ENCODE results near the gene FGGY. TPM values are rescaled to one million over a fixed set of nuclear protein-coding genes. Genes with fewer than 3 reads are reported as not detected.

FGGY gene
- total RNA-seq, 1 experiment from 2014 or later, result 12.0 TPM

DNA sequence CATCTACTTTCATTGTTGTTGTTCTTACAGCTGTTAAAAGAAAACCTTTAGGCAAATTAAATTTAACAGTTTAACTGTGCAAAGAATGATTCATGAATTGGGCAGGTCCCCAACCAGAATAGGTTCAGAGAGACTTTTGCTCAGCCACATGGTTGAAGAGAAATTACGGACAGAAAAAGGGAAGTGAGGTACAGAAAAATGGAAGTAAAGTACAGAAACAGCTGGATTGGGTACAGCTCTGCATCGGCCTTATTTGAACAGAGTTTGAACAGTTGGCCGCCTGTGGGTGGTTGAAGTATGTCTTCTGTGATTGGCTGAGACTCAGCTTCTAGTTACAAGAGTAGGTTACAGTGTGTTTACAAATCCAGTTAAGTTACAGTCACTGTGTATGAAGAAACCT is 210.1 kb downstream of the FGGY start (continued):
- TF ChIP-seq NR2C2 (CRISPR knock-in tag; IDR thresholded peaks at IDR 0.05) (no peak), MYBL2 (CRISPR knock-in tag; IDR thresholded peaks at IDR 0.05) (no peak), TEAD1 (CRISPR knock-in tag; IDR thresholded peaks at IDR 0.05) (no peak)
- TF ChIP-seq, protein P1, sequence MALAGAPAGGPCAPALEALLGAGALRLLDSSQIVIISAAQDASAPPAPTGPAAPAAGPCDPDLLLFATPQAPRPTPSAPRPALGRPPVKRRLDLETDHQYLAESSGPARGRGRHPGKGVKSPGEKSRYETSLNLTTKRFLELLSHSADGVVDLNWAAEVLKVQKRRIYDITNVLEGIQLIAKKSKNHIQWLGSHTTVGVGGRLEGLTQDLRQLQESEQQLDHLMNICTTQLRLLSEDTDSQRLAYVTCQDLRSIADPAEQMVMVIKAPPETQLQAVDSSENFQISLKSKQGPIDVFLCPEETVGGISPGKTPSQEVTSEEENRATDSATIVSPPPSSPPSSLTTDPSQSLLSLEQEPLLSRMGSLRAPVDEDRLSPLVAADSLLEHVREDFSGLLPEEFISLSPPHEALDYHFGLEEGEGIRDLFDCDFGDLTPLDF (CRISPR knock-in tag; IDR thresholded peaks at IDR 0.05), result no peak

DNA sequence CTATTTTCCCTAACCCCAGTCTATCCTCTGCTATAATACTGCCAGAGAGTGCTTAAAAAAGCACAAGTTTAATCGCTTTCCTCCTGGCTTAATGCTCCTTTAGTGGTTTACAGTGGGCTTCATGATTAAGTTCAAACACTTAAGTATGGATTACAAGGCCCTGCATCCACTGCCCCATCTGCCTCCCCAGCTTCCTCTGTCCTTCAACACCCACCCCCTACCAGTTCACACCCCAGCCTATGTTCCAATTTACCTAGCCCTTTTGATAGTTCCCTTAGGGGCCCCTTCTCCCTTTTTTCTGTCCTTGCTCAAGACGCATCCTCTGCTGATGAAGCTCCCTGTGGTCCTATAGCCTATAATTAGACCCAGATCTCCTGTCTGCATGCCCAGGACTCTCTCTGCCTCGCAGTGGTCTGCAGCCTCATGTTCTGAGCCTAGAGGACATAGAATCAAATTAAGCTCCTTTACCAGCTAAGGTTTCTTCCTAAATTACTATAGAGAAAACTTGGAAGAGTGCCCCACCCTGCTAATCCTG is 212.5 kb downstream of the FGGY start:
- TF ChIP-seq NFATC4 (CRISPR knock-in tag; IDR thresholded peaks at IDR 0.05), result no peak
- no peak for TF ChIP-seq ATF1 (CRISPR knock-in tag; IDR thresholded peaks at IDR 0.05)
- no peak for TF ChIP-seq ETV6 (CRISPR knock-in tag; IDR thresholded peaks at IDR 0.05)
- Mint-ChIP-seq H3K4me3 (no peak overlapping the region), H3K4me1 (peaks cover 16% of the 10 kb centered on the region), H3K9me3 (no peaks in the 10 kb centered on the region), H3K27ac (no peak overlapping the region), H3K36me3 (no peaks in the 10 kb centered on the region), H3K27me3 (ENCODE audit: low read depth) (no peaks in the 10 kb centered on the region)
- ChIA-PET POLR2A (interaction anchor here (0.5 kb wide), 1 partner anchor 649 kb away, joined by 5 read pairs; no protein-coding TSS in a partner anchor), CTCF (no interaction called here)
- DNase-seq (ENCODE audit: low spot score) (no peak), ATAC-seq (no peak)

DNA sequence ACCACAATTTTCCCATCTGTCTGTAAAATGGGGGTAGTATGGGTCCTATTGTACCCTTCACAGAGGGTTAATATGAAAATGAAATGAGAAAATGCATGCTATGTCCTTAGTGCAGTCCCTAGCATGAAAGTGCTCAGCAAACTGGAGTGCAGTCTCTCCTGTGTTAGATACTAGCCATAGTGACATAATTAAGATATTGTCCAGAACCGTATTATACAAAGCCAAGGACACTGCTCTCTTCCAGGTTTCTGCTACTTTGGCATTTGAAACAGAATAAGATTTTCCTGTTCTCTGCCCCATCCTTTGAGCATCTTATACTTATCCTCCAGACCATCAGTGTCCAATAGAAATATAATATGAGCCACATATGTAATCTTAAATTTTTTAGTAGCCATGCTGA is 213.4 kb downstream of the FGGY start:
- DNase-seq (ENCODE audit: low spot score) (no peak), ATAC-seq (no peak)
- Mint-ChIP-seq H3K27me3 (ENCODE audit: low read depth) (no peaks in the 10 kb centered on the region), H3K9me3 (no peaks in the 10 kb centered on the region), H3K36me3 (0 out of 2 replicates have a peak, but pooled peaks cover 2% of the 10 kb centered on the region), H3K27ac (no peak overlapping the region), H3K4me3 (no peak overlapping the region), H3K4me1 (peaks cover 17% of the 10 kb centered on the region)
- TF ChIP-seq MYBL2 (CRISPR knock-in tag; IDR thresholded peaks at IDR 0.05) (no peak), JAZF1 (CRISPR knock-in tag; IDR thresholded peaks at IDR 0.05) (no peak), ESRRA (CRISPR knock-in tag; IDR thresholded peaks at IDR 0.05; ENCODE audit: borderline replicate concordance) (no peak), ZNF121 (CRISPR knock-in tag; IDR thresholded peaks at IDR 0.05) (no peak), SMAD4 (CRISPR knock-in tag; IDR thresholded peaks at IDR 0.05) (no peak), CREM (CRISPR knock-in tag; IDR thresholded peaks at IDR 0.05) (no peak), GTF2I (CRISPR knock-in tag; conservative IDR thresholded peaks at IDR 0.05) (no peak), NFATC4 (CRISPR knock-in tag; IDR thresholded peaks at IDR 0.05) (no peak), RELA (CRISPR knock-in tag; IDR thresholded peaks at IDR 0.05; ENCODE audit: borderline replicate concordance) (no peak), TEAD1 (CRISPR knock-in tag; IDR thresholded peaks at IDR 0.05) (no peak), ZNF138 (CRISPR knock-in tag; conservative IDR thresholded peaks at IDR 0.05) (no peak), ZNF423 (CRISPR knock-in tag; IDR thresholded peaks at IDR 0.05) (no peak), ETV6 (CRISPR knock-in tag; IDR thresholded peaks at IDR 0.05) (no peak)
- TF ChIP-seq, protein P2, sequence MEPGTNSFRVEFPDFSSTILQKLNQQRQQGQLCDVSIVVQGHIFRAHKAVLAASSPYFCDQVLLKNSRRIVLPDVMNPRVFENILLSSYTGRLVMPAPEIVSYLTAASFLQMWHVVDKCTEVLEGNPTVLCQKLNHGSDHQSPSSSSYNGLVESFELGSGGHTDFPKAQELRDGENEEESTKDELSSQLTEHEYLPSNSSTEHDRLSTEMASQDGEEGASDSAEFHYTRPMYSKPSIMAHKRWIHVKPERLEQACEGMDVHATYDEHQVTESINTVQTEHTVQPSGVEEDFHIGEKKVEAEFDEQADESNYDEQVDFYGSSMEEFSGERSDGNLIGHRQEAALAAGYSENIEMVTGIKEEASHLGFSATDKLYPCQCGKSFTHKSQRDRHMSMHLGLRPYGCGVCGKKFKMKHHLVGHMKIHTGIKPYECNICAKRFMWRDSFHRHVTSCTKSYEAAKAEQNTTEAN (CRISPR knock-in tag; IDR thresholded peaks at IDR 0.05), result no peak
- TF ChIP-seq, protein P3, sequence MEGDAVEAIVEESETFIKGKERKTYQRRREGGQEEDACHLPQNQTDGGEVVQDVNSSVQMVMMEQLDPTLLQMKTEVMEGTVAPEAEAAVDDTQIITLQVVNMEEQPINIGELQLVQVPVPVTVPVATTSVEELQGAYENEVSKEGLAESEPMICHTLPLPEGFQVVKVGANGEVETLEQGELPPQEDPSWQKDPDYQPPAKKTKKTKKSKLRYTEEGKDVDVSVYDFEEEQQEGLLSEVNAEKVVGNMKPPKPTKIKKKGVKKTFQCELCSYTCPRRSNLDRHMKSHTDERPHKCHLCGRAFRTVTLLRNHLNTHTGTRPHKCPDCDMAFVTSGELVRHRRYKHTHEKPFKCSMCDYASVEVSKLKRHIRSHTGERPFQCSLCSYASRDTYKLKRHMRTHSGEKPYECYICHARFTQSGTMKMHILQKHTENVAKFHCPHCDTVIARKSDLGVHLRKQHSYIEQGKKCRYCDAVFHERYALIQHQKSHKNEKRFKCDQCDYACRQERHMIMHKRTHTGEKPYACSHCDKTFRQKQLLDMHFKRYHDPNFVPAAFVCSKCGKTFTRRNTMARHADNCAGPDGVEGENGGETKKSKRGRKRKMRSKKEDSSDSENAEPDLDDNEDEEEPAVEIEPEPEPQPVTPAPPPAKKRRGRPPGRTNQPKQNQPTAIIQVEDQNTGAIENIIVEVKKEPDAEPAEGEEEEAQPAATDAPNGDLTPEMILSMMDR (IDR thresholded peaks at IDR 0.05), result no peak
- TF ChIP-seq, protein P4, sequence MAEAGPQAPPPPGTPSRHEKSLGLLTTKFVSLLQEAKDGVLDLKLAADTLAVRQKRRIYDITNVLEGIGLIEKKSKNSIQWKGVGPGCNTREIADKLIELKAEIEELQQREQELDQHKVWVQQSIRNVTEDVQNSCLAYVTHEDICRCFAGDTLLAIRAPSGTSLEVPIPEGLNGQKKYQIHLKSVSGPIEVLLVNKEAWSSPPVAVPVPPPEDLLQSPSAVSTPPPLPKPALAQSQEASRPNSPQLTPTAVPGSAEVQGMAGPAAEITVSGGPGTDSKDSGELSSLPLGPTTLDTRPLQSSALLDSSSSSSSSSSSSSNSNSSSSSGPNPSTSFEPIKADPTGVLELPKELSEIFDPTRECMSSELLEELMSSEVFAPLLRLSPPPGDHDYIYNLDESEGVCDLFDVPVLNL (CRISPR knock-in tag; IDR thresholded peaks at IDR 0.05; ENCODE audit: borderline replicate concordance, low read depth), result no peak
- TF ChIP-seq, protein P5, sequence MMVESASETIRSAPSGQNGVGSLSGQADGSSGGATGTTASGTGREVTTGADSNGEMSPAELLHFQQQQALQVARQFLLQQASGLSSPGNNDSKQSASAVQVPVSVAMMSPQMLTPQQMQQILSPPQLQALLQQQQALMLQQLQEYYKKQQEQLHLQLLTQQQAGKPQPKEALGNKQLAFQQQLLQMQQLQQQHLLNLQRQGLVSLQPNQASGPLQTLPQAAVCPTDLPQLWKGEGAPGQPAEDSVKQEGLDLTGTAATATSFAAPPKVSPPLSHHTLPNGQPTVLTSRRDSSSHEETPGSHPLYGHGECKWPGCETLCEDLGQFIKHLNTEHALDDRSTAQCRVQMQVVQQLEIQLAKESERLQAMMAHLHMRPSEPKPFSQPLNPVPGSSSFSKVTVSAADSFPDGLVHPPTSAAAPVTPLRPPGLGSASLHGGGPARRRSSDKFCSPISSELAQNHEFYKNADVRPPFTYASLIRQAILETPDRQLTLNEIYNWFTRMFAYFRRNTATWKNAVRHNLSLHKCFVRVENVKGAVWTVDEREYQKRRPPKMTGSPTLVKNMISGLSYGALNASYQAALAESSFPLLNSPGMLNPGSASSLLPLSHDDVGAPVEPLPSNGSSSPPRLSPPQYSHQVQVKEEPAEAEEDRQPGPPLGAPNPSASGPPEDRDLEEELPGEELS (CRISPR knock-in tag; IDR thresholded peaks at IDR 0.05), result no peak
- TF ChIP-seq, protein P6, sequence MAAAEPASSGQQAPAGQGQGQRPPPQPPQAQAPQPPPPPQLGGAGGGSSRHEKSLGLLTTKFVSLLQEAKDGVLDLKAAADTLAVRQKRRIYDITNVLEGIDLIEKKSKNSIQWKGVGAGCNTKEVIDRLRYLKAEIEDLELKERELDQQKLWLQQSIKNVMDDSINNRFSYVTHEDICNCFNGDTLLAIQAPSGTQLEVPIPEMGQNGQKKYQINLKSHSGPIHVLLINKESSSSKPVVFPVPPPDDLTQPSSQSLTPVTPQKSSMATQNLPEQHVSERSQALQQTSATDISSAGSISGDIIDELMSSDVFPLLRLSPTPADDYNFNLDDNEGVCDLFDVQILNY (CRISPR knock-in tag; IDR thresholded peaks at IDR 0.05), result no peak
- POLR2A ChIA-PET, result no interaction called here
- CTCF ChIA-PET, result no interaction called here

Data from WTC11 (cell line).